Measurements from ENCODE around the gene HACD4.

Gene HACD4

GRCh38 chr9:21031091-21031807 lies at the start of gene HACD4:
HACD4 (minus strand) TSS chr9:21031640; CDS start chr9:21031590, 50 bp downstream.
- no peak for DNase-seq

GRCh38 chr9:21080793-21081192 lies 49.4 kb upstream of the HACD4 start:
- DNase-seq, result no peak

- no peak for DNase-seq
Measured at GRCh38 chr9:21078702-21079101, 47.3 kb upstream of the HACD4 start.

GRCh38 chr9:21077781-21078180 lies 46.3 kb upstream of the HACD4 start, which contains the start of gene IFNB1:
IFNB1 (minus strand) TSS chr9:21077942; CDS start chr9:21077869, 73 bp downstream.
- no peak for DNase-seq

- no peak for DNase-seq
Measured at GRCh38 chr9:21075484-21075883, 44.0 kb upstream of the HACD4 start.

- DNase-seq, result no peak
Measured at GRCh38 chr9:21070906-21071305, 39.5 kb upstream of the HACD4 start.

- DNase-seq, result no peak
Measured at GRCh38 chr9:21070171-21070571, 38.7 kb upstream of the HACD4 start.

- DNase-seq, result no peak
Measured at GRCh38 chr9:21060919-21061561, 29.6 kb upstream of the HACD4 start.

GRCh38 chr9:21056931-21057330 lies 25.5 kb upstream of the HACD4 start:
- DNase-seq, result no peak

- DNase-seq, result no peak
Measured at GRCh38 chr9:21053851-21054250, 22.4 kb upstream of the HACD4 start.

GRCh38 chr9:21047281-21047691 lies 15.8 kb upstream of the HACD4 start:
- DNase-seq, result no peak

GRCh38 chr9:21043841-21044240 lies 12.4 kb upstream of the HACD4 start:
- DNase-seq, result no peak

GRCh38 chr9:21042466-21042865 lies 11.0 kb upstream of the HACD4 start:
- DNase-seq, result no peak

- DNase-seq, result no peak
Measured at GRCh38 chr9:21039302-21039701, 7.9 kb upstream of the HACD4 start.

GRCh38 chr9:21037278-21037677 lies 5.8 kb upstream of the HACD4 start:
- no peak for DNase-seq

GRCh38 chr9:21031808-21032183 lies 356 bp upstream of the HACD4 start:
- DNase-seq, result no peak

GRCh38 chr9:21030389-21031035 lies 928 bp downstream of the HACD4 start:
- no peak for DNase-seq

GRCh38 chr9:21029661-21030060 lies 1.8 kb downstream of the HACD4 start:
- no peak for DNase-seq

- DNase-seq, result no peak
Measured at GRCh38 chr9:21028466-21028865, 3.0 kb downstream of the HACD4 start.

- DNase-seq, result no peak
Measured at GRCh38 chr9:21027295-21027694, 4.1 kb downstream of the HACD4 start.

- DNase-seq, result no peak
Measured at GRCh38 chr9:21023861-21024260, 7.6 kb downstream of the HACD4 start.

GRCh38 chr9:21018177-21018576 lies 13.3 kb downstream of the HACD4 start:
- DNase-seq, result no peak

GRCh38 chr9:21016701-21017491 lies 14.5 kb downstream of the HACD4 start:
- no peak for DNase-seq
